HL-60 (cell line): ENCODE measurements around the gene TMEM176B.

Experiments used
- POLR2AphosphoS5 ChIP-seq: IDR thresholded peaks from 2 replicates; pipeline ENCODE4 v1.6.1; 2012; ENCODE audit warnings: low read depth
- SPI1 ChIP-seq: IDR thresholded peaks from 2 replicates; pipeline ENCODE4 v1.6.1; 2012; ENCODE audit warnings: low read depth, mild to moderate bottlenecking, borderline replicate concordance
- TF ChIP-seq, protein P1 (sequence below): IDR thresholded peaks from one replicate; pipeline ENCODE4 v1.5.1; 2011; ENCODE audit warnings: low read length, control low read depth, inconsistent platforms; ENCODE audit not compliant: insufficient read depth
- TF ChIP-seq, protein P2 (sequence below): IDR thresholded peaks from 2 replicates; pipeline ENCODE4 v1.6.1; 2012; ENCODE audit warnings: low read depth; ENCODE audit not compliant: insufficient replicate concordance

- TF ChIP-seq, protein P1, sequence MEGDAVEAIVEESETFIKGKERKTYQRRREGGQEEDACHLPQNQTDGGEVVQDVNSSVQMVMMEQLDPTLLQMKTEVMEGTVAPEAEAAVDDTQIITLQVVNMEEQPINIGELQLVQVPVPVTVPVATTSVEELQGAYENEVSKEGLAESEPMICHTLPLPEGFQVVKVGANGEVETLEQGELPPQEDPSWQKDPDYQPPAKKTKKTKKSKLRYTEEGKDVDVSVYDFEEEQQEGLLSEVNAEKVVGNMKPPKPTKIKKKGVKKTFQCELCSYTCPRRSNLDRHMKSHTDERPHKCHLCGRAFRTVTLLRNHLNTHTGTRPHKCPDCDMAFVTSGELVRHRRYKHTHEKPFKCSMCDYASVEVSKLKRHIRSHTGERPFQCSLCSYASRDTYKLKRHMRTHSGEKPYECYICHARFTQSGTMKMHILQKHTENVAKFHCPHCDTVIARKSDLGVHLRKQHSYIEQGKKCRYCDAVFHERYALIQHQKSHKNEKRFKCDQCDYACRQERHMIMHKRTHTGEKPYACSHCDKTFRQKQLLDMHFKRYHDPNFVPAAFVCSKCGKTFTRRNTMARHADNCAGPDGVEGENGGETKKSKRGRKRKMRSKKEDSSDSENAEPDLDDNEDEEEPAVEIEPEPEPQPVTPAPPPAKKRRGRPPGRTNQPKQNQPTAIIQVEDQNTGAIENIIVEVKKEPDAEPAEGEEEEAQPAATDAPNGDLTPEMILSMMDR, result no peak
- no peak for TF ChIP-seq POLR2AphosphoS5
- TF ChIP-seq, protein P2, sequence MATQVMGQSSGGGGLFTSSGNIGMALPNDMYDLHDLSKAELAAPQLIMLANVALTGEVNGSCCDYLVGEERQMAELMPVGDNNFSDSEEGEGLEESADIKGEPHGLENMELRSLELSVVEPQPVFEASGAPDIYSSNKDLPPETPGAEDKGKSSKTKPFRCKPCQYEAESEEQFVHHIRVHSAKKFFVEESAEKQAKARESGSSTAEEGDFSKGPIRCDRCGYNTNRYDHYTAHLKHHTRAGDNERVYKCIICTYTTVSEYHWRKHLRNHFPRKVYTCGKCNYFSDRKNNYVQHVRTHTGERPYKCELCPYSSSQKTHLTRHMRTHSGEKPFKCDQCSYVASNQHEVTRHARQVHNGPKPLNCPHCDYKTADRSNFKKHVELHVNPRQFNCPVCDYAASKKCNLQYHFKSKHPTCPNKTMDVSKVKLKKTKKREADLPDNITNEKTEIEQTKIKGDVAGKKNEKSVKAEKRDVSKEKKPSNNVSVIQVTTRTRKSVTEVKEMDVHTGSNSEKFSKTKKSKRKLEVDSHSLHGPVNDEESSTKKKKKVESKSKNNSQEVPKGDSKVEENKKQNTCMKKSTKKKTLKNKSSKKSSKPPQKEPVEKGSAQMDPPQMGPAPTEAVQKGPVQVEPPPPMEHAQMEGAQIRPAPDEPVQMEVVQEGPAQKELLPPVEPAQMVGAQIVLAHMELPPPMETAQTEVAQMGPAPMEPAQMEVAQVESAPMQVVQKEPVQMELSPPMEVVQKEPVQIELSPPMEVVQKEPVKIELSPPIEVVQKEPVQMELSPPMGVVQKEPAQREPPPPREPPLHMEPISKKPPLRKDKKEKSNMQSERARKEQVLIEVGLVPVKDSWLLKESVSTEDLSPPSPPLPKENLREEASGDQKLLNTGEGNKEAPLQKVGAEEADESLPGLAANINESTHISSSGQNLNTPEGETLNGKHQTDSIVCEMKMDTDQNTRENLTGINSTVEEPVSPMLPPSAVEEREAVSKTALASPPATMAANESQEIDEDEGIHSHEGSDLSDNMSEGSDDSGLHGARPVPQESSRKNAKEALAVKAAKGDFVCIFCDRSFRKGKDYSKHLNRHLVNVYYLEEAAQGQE, result no peak
- TF ChIP-seq SPI1, result no peak
Observed at GRCh38 chr7:150824379-150825177, 24.4 kb upstream of the TMEM176B start.
